GM19328 (cell line): Measurements from ENCODE around the gene ACTL6B.
A peak's percentile ranks its signal among the peaks of the same experiment; 100 is the strongest.
"Not testable (repeated sequence)": the region's sequence is repeated elsewhere in the genome, so short reads cannot be mapped to it uniquely, and the experiment has no call there.

ENCODE experiments used
- ATAC-seq: cut with Tn5 transposase; IDR thresholded peaks from one replicate; pipeline ENCODE4 v1.9.1; 2021; ENCODE audit warnings: mild to moderate bottlenecking, moderate library complexity; ENCODE audit not compliant: unreplicated experiment

Gene ACTL6B

GRCh38 chr7:100671353-100672327 lies 15.4 kb upstream of the ACTL6B start:
- ATAC-seq = no peak

- ATAC-seq = no peak
Measured at GRCh38 chr7:100670074-100670473, 13.8 kb upstream of the ACTL6B start.

DNA sequence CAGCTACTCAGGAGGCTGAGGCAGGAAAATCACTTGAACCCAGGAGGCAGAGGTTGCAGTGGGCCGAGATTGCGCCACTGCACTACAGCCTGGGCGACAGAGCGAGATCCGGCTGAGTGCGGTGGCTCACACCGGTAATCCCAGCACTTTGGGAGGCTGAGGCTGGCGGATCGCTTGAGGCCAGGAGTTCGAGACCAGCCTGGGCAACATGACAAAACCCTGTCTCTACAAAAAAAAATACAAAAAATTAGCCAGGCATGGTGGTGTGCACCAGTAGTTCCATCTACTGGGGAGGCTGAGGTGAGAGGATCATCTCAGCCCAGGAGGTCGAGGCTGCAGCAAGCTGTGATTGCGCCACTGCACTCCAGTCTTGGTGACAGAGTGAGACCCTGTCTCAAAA lies 12.9 kb upstream of the ACTL6B start:
- ATAC-seq = not testable (repeated sequence)

GRCh38 chr7:100668069-100668449 lies 11.8 kb upstream of the ACTL6B start:
- ATAC-seq = no peak

DNA sequence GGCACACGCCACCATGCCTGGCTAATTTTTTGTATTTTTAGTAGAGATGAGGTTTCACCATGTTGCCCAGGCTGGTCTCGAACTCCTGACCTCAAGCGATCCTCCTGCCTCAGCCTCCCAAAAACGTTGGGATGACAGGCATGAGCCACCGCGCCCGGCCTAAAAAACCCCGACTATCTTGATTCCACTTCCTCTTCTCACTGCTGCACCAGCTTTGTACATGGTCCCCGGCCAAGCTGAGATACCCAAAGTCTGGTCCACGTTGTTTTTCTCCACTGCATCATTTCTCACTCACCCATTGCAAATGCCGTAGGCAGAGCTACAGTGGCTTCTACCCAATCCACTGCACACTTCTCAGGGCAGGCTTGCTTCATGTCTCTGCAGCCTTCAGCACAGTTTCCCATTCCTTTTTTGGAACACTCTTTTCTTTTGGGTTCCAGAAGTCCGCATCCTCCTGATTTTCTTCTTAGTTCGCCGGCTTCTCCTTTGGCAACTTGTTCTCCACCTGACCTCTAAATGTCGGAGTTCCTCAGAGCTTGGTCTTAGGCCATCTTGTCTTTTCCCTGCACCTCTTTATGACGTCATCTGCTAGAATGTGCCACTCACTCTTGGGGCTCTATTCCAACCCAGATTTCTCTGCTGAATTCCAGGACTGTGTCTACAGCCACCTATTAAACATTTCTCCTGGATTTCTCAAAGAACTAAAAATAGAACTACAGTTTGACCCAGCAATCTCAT lies 11.3 kb upstream of the ACTL6B start:
- ATAC-seq = no peak

DNA sequence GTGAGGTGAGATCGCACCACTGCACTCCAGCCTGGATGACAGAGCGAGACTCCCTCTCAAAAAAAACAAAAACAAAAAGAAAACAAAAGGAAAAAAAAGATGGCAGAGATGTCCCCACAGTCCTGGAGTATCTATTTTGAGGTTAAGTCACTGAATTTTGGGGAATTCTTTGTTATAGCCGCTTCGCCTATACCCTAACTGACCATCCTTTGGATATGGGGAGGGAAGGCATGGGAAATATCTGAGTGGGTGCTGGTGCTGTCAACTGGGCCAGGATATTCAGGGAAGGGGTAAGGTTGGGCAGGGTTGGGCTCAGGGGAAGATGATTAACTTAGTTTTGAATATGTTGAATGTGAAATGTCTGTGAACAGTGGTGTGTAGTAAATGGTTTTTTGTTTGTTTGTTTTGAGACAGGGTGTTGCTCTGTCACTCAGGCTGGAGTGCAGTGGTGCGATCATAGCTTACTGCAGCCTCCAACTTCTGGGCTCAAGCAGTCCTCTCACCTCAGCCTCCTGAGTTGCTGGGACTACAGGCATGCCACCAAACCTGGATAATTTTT lies 9.0 kb upstream of the ACTL6B start:
- no peak for ATAC-seq

DNA sequence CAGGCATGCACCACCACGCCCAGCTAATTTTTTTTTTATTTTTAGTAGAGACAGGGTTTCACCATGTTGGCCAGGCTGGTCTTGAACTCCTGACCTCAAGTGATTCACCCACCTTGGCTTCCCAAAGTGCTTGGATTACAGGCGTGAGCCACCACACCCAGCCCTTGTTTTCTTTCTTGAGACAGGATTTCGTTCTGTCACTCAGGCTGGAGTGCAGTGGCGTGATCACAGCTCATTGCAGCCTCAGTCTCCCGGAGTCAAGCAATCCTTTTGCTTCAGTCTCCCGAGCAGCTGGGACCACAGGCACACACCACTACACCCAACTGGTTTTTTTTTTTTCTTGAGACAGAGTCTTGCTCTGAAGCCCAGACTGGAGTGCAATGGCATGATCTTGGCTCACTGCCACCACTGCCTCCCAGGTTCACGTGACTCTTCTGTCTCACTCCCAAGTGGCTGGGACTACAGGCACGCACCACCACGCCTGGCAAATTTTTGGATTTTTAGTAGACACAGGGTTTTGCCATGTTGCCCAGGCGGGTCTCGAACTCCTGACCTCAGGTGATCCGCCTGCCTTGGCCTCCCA lies 6.0 kb upstream of the ACTL6B start:
- ATAC-seq = not testable (repeated sequence)

- no peak for ATAC-seq
Measured at GRCh38 chr7:100654908-100655831, 1.1 kb downstream of the ACTL6B start.

GRCh38 chr7:100649826-100650565 lies 6.3 kb downstream of the ACTL6B start:
- no peak for ATAC-seq

DNA sequence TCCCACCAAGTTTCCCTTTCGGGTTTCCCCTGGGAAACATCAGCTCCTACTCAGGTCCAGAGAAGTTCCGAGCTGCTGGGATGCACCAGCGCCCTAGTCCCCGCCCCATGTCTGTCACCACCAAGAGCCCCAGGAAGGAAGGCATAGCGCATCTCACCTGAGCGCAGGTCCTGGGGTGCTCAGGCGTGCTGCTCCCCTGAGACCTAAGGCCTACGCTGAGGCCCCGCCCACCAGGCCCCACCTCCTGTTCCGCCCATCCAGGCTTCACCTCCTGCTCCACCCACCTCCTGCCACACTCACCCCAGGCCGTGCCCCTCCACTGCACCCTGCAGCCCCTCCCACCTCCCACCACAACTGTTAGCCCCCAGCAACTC lies 13.7 kb downstream of the ACTL6B start:
- no peak for ATAC-seq

GRCh38 chr7:100641860-100642533 lies 14.3 kb downstream of the ACTL6B start:
- ATAC-seq = no peak

DNA sequence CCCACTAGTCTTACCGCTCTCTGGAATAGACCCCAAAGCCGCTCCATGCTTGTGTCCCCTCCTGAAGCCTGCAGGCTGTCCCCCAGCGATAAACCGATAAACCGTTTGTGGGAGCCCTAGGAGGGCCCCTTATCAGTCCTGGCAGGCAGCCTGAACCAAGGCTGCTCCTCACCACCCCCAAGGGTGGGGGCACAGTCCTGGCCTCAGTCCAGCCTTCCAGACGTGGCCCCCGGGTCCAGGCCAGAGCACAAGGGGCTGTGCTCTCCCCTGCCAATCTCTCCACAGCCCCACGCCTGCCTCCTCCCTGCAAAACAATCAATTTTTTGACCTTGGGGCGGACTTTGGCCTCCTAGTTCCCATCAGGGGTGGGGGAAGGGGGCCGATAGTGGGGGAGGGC lies 14.8 kb downstream of the ACTL6B start, which contains the start of gene TFR2:
TSS of gene TFR2 (minus strand) at position 90 of the 397 bp plus-strand sequence. CDS start at position 47, 43 bp downstream.
- no peak for ATAC-seq

DNA sequence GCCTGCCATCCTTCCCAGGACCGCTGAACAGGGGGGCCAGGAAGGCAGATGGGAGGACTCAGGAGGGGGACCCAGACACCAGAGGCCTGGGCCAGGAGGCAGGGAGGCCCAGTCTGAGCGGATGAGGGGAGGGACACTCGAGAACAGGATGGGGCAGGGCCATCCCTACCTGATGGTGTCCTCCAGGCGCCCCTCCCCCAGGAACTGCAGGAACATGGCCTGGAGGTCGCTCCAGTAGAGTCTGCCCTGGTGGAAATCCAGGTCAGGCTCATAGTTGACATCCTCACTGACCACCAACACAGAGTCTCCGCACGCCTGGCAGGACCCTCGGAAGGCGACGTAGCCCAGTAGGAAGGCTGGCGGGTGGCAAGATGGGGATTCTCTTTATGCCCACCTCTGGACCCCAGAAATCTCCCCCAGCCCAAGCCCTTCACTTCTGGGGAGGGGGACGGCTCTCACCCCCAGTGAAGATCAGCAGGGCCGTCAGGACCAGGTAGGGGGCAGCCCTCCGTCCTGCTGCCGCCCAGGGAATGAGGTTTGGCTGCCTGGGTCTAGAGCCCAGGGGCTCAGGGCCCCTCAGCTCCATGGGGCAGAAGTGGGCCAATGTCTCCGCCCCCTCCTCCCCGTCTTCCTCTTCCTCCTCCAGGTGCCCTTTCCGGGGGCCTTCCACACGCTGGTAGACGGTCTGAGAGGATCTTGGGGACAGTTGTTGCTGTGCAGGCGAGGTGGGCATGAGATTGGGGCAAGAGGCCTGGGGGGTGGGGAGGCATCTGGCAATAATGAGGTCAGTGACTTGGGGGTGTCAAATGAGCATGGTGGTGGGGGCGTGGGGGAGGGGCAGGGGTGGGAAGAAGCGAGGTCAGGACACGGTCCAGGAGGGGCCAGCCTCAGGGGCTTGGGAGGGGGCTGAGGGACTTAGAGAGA lies 15.5 kb downstream of the ACTL6B start:
- no peak for ATAC-seq

GRCh38 chr7:100639995-100640516 lies 16.2 kb downstream of the ACTL6B start:
- ATAC-seq = no peak

DNA sequence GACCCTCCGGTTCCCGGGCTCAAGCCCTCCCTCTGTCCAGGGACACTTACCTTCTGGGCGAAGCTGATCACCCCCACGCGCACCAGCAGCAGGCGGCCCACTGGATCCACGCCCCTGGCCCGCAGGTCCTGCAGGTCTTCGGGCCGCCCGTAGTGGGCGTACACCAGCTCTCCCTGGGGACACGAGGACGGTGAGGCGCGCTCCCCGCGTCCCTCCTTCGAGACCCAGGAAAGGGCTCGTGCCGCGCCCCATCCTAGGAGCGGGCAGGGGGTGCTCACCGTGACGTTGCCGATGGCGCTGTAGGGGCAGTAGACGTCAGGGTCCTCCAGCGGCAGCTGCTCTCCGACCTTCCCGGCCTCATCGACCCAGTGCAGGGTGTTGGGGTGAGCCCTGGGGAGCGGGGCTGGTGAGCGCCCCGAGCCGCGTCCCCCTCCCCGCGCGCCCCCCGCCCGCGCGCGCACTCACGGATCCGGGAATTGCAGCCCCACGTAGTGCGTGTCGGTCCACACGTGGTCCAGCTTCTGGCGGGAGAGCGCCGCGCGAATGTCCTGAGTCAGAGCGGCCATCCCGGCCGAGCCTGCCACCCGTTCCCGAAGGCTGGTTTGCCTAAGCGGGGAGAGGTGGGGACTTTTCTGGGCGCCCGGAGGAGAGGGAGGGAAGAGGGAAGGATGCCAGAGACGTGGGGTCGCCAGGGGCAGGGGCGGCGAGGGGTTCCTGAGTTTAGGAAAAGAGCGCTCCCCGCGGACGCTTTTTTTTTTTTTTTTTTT lies 23.1 kb downstream of the ACTL6B start:
- ATAC-seq = peak; percentile 59

- ATAC-seq = no peak
Measured at GRCh38 chr7:100630066-100630465, 26.2 kb downstream of the ACTL6B start.
